DMS79 (cell line): ENCODE results near the gene RNU6-7.

Experiments used
- DNase-seq: peaks from one replicate; lab custom pipeline; 2025; lab: John Stamatoyannopoulos, UW

Gene RNU6-7

GRCh38 chr14:32201816-32202490 is at the start of gene RNU6-7:
RNU6-7 (plus strand) TSS chr14:32202045.
- DNase-seq, result peak; percentile 81

GRCh38 chr14:32166029-32166428 is 35.8 kb upstream of the RNU6-7 start:
- DNase-seq, result no peak

GRCh38 chr14:32166924-32167323 is 34.9 kb upstream of the RNU6-7 start:
- DNase-seq, result no peak

DNA sequence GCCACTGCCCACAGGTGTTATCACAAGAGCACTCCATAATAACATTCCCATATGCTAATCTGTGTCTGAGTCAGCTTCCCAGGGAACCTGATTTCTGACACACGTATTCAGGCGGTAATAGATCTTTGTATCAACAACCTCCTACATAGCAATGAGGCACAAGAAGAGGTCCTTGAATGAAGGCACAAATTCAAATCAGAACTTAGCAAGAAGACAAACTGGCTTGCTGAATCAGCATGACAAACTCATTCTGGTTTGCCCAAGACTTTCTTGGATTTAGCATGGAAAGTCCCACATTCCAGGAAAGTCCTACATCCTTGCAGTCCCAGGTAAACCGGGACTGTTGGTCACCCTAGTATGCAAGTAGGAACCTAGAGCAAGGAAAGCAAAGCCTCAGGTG is 33.9 kb upstream of the RNU6-7 start:
- DNase-seq, result no peak

- no peak for DNase-seq
These were observed 32.7 kb upstream of the RNU6-7 start for GRCh38 chr14:32169191-32169590.

DNA sequence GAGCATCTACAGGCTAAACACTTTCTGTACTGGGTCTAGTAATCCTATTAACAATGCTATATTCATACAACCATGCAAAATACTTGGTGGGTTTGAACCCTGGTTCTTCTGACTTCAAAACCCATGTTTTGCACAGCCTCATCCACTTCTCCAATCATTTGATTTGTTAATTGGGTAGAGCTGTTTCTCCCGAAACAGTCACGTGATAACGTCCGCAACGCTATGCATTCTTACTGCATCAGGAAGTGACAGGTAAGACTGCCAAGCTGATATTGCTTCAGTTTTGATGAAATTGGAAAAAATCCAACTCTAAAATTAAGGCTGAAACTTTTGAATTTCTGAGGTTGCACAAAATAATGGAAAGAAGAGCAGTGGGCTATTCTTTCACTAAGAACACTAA is 30.4 kb upstream of the RNU6-7 start:
- DNase-seq, result no peak

GRCh38 chr14:32183151-32184058 is 18.4 kb upstream of the RNU6-7 start:
- no peak for DNase-seq

- no peak for DNase-seq
These were observed 16.7 kb upstream of the RNU6-7 start for GRCh38 chr14:32185097-32185496.

DNA sequence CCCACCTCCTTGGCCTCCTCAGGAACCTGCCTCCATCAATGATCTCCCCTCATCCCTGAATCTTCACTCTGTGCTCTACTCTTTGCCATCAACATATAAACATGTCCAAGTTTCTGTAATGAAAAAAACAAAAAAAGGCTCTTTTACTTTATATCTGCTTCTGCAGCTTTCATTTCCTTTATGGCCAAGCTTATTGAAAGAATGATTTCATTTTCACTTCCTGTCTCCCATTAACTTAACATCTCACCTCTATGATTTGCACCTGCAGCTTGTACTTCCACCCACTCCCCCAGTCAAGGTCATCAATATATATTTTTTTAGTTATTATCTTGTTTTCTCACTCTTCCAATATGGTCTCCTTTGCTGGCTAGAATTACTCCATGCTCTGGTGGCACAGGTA is 15.6 kb upstream of the RNU6-7 start:
- no peak for DNase-seq

- DNase-seq, result no peak
These were observed 12.0 kb upstream of the RNU6-7 start for GRCh38 chr14:32189811-32190210.

DNA sequence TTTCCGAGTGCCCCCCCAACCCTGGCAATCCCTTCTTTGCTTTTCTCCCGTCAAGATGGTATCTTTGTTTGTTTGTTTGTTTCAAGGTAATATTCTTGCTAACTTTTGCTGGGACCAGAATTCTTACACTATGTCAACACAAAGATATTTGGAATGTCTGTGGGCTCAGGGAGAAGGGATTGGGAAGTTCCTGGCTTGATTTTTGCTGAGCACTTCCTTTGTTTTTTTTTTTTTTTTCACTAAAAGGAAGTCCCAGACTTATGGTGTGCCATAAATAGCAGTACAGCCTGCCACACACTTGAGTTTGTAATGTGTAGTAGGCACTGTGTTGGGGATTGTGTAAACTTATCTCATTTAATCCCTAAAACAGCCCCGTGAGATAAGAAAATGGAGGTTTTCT is 11.2 kb upstream of the RNU6-7 start:
- no peak for DNase-seq

DNA sequence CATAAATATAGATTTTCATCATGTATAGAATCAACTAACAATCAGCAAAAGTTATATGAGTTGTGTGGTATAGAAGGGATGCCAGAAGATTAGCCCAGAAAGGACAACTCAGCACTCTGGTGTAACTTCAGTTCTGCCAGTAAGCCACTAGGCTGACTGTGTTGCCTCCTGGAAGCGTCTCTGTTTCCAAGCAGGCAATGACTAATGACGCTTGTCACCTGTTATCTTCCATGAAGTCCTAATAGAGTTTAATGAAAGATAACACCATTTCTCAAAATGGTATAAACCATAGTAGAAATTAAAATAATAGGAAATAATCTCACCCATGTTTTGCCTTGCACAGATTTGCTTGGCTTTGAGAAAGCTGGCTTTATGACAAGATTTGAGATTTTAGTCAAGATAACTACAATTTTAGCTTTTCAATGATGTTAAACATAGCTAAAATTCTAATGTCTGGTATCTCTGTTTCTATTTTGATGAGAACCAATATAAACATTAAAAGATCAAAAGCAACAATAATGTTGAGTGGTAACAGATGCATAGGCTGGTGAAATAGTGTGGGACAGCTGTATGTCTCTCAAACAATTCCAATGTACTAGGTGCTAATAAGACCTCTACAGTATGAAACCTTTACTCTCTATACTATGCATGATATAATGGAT is 9.0 kb upstream of the RNU6-7 start:
- no peak for DNase-seq

DNA sequence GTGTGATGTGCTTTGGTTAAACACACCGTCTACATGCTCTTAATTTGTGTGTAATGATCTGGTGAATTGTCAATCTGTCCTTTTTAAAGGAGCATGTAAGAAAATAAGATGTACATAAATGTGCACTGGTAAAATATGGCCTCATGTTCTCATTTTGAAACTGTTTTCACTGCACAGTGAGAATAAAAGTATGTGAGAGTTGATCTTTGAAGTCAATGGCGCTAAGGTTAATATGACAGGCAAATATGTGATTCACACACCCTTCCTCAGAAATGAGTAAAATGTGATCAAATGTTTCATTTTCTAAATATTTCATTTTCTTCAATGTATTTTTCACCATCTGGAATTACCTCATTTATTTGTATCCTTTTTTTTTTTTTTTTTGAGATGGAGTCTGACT is 8.3 kb upstream of the RNU6-7 start:
- DNase-seq, result no peak

DNA sequence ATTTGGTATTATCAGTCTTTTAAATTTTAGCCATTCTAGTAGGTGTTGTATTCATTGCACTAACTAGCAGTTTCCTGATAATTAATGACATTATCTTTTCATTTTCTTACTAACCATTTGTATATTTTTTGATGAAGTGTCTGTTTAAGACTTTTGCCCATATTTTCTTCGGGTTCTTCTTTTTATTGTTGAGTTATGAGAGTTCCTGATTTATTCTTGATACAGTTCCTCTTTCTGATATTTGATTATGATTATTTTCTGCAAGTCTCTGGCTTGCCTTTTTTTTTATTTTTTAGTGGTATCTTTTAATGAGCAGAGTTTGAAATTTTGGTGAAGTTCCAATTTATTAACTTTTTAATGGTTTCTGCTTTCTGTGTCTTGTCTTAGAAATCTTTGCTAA is 6.2 kb upstream of the RNU6-7 start:
- no peak for DNase-seq

GRCh38 chr14:32197919-32198318 is 3.9 kb upstream of the RNU6-7 start:
- DNase-seq, result no peak

- DNase-seq, result no peak
These were observed 1.3 kb upstream of the RNU6-7 start for GRCh38 chr14:32200368-32201192.

DNA sequence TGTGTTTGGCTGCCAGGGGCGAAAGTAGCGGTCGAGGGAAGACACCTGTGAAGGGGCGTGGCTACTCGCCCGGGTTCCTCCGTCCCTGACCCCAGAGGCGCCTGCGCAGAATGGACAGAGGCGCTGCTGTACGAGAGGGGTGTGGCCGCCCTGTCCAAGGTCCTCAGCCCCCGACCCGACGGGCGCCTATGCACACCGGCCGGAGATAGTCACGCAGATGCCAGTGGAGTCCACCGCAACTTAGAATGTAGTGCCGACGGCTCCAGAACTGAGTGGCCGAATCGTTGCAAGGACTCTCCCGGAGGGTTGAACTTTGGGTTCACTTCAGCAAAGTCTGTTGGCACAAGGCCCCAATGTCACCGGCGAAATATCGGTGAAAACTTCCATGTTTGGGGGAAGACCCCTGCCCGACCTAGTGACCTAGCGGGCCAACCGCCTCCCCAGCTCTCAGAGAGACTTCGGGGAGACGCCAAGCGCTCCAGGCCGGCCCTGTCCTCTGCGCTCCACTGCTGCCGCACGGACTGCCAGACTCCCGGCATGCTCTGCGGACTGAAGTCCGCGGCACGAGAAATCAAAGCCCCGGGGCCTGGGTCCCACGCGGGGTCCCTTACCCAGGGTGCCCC is 541 bp upstream of the RNU6-7 start:
- peak; percentile 87 for DNase-seq

- peak; percentile 53 for DNase-seq
These were observed 699 bp downstream of the RNU6-7 start for GRCh38 chr14:32202491-32202997.

- peak; percentile 96 for DNase-seq
These were observed 1.4 kb downstream of the RNU6-7 start, which contains the start of gene RNU6-8 for GRCh38 chr14:32202998-32203882. RNU6-8 (minus strand) TSS chr14:32203269.

GRCh38 chr14:32203928-32204357 is 2.1 kb downstream of the RNU6-7 start:
- DNase-seq, result peak; percentile 43
